Measurements from ENCODE around the gene THSD4. TPM values are rescaled to one million over a fixed set of nuclear protein-coding genes. Genes with fewer than 3 reads are reported as not detected.

THSD4 gene
- total and polyA plus RNA-seq, 3 experiments from 2014 or later = not detected

- POLR2A ChIA-PET = no interaction called here
- no peaks in the 10 kb centered on the region for H3K36me3 Mint-ChIP-seq
- H3K27me3 Mint-ChIP-seq = peaks cover 4 to 6% of the 10 kb centered on the region in 2 donors
- H3K4me1 ChIP-seq (ENCODE audit: insufficient read depth, low read length) = no peaks in the 10 kb centered on the region
- H3K27ac ChIP-seq (ENCODE audit: low read depth, low read length) = no peak overlapping the region
- H3K36me3 ChIP-seq (ENCODE audit: insufficient read depth, low read length) = no peaks in the 10 kb centered on the region
- no peaks in the 10 kb centered on the region for H3K9me3 ChIP-seq (ENCODE audit: low read length)
- no peaks in the 10 kb centered on the region for H3K4me1 Mint-ChIP-seq
- no peaks in the 10 kb centered on the region for H3K9me3 Mint-ChIP-seq
- no peaks in the 10 kb centered on the region for H3K27me3 ChIP-seq (ENCODE audit: insufficient read depth, low read length, poor library complexity, severe bottlenecking)
- H3K4me3 Mint-ChIP-seq = no peak overlapping the region
- CTCF ChIA-PET = no interaction called here
- no peak overlapping the region for H3K4me3 ChIP-seq (ENCODE audit: low read length)
- H3K27ac Mint-ChIP-seq = no peak overlapping the region
- DNase-seq = no peak
These were observed 315.5 kb downstream of the THSD4 start for GRCh38 chr15:71430782-71431181.

GRCh38 chr15:71431343-71432336 lies 316.4 kb downstream of the THSD4 start:
- no peak overlapping the region for H3K27ac ChIP-seq (ENCODE audit: low read depth, low read length)
- Mint-ChIP-seq H3K4me3 (no peak overlapping the region), H3K4me1 (no peaks in the 10 kb centered on the region), H3K9me3 (no peaks in the 10 kb centered on the region), H3K27ac (no peak overlapping the region), H3K36me3 (no peaks in the 10 kb centered on the region), H3K27me3 (peaks cover 3 to 4% of the 10 kb centered on the region in 2 donors)
- H3K9me3 ChIP-seq (ENCODE audit: low read length) = no peaks in the 10 kb centered on the region
- no peak for DNase-seq
- ChIA-PET CTCF (no interaction called here), POLR2A (no interaction called here)
- H3K36me3 ChIP-seq (ENCODE audit: insufficient read depth, low read length) = no peaks in the 10 kb centered on the region
- H3K4me1 ChIP-seq (ENCODE audit: insufficient read depth, low read length) = no peaks in the 10 kb centered on the region
- no peaks in the 10 kb centered on the region for H3K27me3 ChIP-seq (ENCODE audit: insufficient read depth, low read length, poor library complexity, severe bottlenecking)
- H3K4me3 ChIP-seq (ENCODE audit: low read length) = no peak overlapping the region

- Histone ChIP-seq H3K4me3 (ENCODE audit: low read length) (no peak overlapping the region), H3K4me1 (ENCODE audit: insufficient read depth, low read length) (no peaks in the 10 kb centered on the region), H3K36me3 (ENCODE audit: insufficient read depth, low read length) (no peaks in the 10 kb centered on the region), H3K9me3 (ENCODE audit: low read length) (no peaks in the 10 kb centered on the region), H3K27me3 (ENCODE audit: insufficient read depth, low read length, poor library complexity, severe bottlenecking) (no peaks in the 10 kb centered on the region), H3K27ac (ENCODE audit: low read depth, low read length) (no peak overlapping the region)
- peaks cover 1 to 3% of the 10 kb centered on the region in 2 donors for H3K27me3 Mint-ChIP-seq
- no peaks in the 10 kb centered on the region for H3K9me3 Mint-ChIP-seq
- H3K36me3 Mint-ChIP-seq = no peaks in the 10 kb centered on the region
- CTCF ChIA-PET = no interaction called here
- H3K4me1 Mint-ChIP-seq = no peaks in the 10 kb centered on the region
- POLR2A ChIA-PET = no interaction called here
- no peak overlapping the region for H3K4me3 Mint-ChIP-seq
- DNase-seq = no peak
- H3K27ac Mint-ChIP-seq = no peak overlapping the region
These were observed 318.1 kb downstream of the THSD4 start for GRCh38 chr15:71433402-71433801.

GRCh38 chr15:71434774-71435173 lies 319.5 kb downstream of the THSD4 start:
- Mint-ChIP-seq H3K4me3 (no peak overlapping the region), H3K4me1 (no peaks in the 10 kb centered on the region)

GRCh38 chr15:71435552-71435951 lies 320.3 kb downstream of the THSD4 start:
- DNase-seq = no peak
- ChIA-PET CTCF (no interaction called here), POLR2A (no interaction called here)
- no peak overlapping the region for H3K27ac ChIP-seq (ENCODE audit: low read depth, low read length)
- no peaks in the 10 kb centered on the region for H3K4me1 ChIP-seq (ENCODE audit: insufficient read depth, low read length)
- Mint-ChIP-seq H3K27me3 (peaks cover 1 to 6% of the 10 kb centered on the region in 2 donors), H3K27ac (no peak overlapping the region), H3K4me3 (no peak overlapping the region), H3K9me3 (peaks cover 0 to 2% (median 0%) of the 10 kb centered on the region in 5 donors), H3K4me1 (no peaks in the 10 kb centered on the region), H3K36me3 (no peaks in the 10 kb centered on the region)
- no peaks in the 10 kb centered on the region for H3K36me3 ChIP-seq (ENCODE audit: insufficient read depth, low read length)
- H3K9me3 ChIP-seq (ENCODE audit: low read length) = no peaks in the 10 kb centered on the region
- no peak overlapping the region for H3K4me3 ChIP-seq (ENCODE audit: low read length)
- no peaks in the 10 kb centered on the region for H3K27me3 ChIP-seq (ENCODE audit: insufficient read depth, low read length, poor library complexity, severe bottlenecking)

More at GRCh38 chr15:71434774-71435173, 319.5 kb downstream of the THSD4 start:
- no peak overlapping the region for H3K27ac Mint-ChIP-seq
- Histone ChIP-seq H3K27me3 (ENCODE audit: insufficient read depth, low read length, poor library complexity, severe bottlenecking) (no peaks in the 10 kb centered on the region), H3K4me1 (ENCODE audit: insufficient read depth, low read length) (no peaks in the 10 kb centered on the region), H3K27ac (ENCODE audit: low read depth, low read length) (no peak overlapping the region), H3K9me3 (ENCODE audit: low read length) (no peaks in the 10 kb centered on the region), H3K36me3 (ENCODE audit: insufficient read depth, low read length) (no peaks in the 10 kb centered on the region), H3K4me3 (ENCODE audit: low read length) (no peak overlapping the region)
- peaks cover 1 to 3% of the 10 kb centered on the region in 2 donors for H3K27me3 Mint-ChIP-seq
- ChIA-PET CTCF (no interaction called here), POLR2A (no interaction called here)
- H3K9me3 Mint-ChIP-seq = peaks cover 0 to 2% (median 0%) of the 10 kb centered on the region in 5 donors
- no peaks in the 10 kb centered on the region for H3K36me3 Mint-ChIP-seq
- DNase-seq = no peak

GRCh38 chr15:71436854-71437253 lies 321.6 kb downstream of the THSD4 start:
- Histone ChIP-seq H3K4me3 (ENCODE audit: low read length) (no peak overlapping the region), H3K9me3 (ENCODE audit: low read length) (no peaks in the 10 kb centered on the region), H3K4me1 (ENCODE audit: insufficient read depth, low read length) (no peaks in the 10 kb centered on the region), H3K27me3 (ENCODE audit: insufficient read depth, low read length, poor library complexity, severe bottlenecking) (no peaks in the 10 kb centered on the region), H3K36me3 (ENCODE audit: insufficient read depth, low read length) (no peaks in the 10 kb centered on the region), H3K27ac (ENCODE audit: low read depth, low read length) (no peak overlapping the region)
- H3K36me3 Mint-ChIP-seq = no peaks in the 10 kb centered on the region
- no peak overlapping the region for H3K27ac Mint-ChIP-seq
- peaks cover 0 to 2% (median 0%) of the 10 kb centered on the region in 5 donors for H3K9me3 Mint-ChIP-seq
- ChIA-PET CTCF (no interaction called here), POLR2A (no interaction called here)
- DNase-seq = no peak
- H3K4me3 Mint-ChIP-seq = no peak overlapping the region
- peaks cover 1 to 7% of the 10 kb centered on the region in 2 donors for H3K27me3 Mint-ChIP-seq
- H3K4me1 Mint-ChIP-seq = no peaks in the 10 kb centered on the region

- Histone ChIP-seq H3K27me3 (ENCODE audit: insufficient read depth, low read length, poor library complexity, severe bottlenecking) (no peaks in the 10 kb centered on the region), H3K4me3 (ENCODE audit: low read length) (no peak overlapping the region), H3K9me3 (ENCODE audit: low read length) (no peaks in the 10 kb centered on the region), H3K4me1 (ENCODE audit: insufficient read depth, low read length) (no peaks in the 10 kb centered on the region), H3K36me3 (ENCODE audit: insufficient read depth, low read length) (no peaks in the 10 kb centered on the region), H3K27ac (ENCODE audit: low read depth, low read length) (no peak overlapping the region)
- Mint-ChIP-seq H3K4me1 (no peaks in the 10 kb centered on the region), H3K36me3 (no peaks in the 10 kb centered on the region), H3K4me3 (no peak overlapping the region), H3K9me3 (peaks cover 0 to 2% (median 0%) of the 10 kb centered on the region in 5 donors), H3K27me3 (peaks cover 1 to 7% of the 10 kb centered on the region in 2 donors), H3K27ac (no peak overlapping the region)
- ChIA-PET POLR2A (no interaction called here), CTCF (no interaction called here)
- DNase-seq = no peak
These were observed 322.1 kb downstream of the THSD4 start for GRCh38 chr15:71437404-71437803.

- no peaks in the 10 kb centered on the region for H3K36me3 Mint-ChIP-seq
- no peaks in the 10 kb centered on the region for H3K9me3 ChIP-seq (ENCODE audit: low read length)
- H3K27me3 Mint-ChIP-seq = peaks cover 1 to 10% of the 10 kb centered on the region in 2 donors
- no peaks in the 10 kb centered on the region for H3K4me1 ChIP-seq (ENCODE audit: insufficient read depth, low read length)
- DNase-seq = no peak
- peaks cover 0 to 2% (median 0%) of the 10 kb centered on the region in 5 donors for H3K9me3 Mint-ChIP-seq
- H3K36me3 ChIP-seq (ENCODE audit: insufficient read depth, low read length) = no peaks in the 10 kb centered on the region
- H3K27me3 ChIP-seq (ENCODE audit: insufficient read depth, low read length, poor library complexity, severe bottlenecking) = no peaks in the 10 kb centered on the region
- POLR2A ChIA-PET = no interaction called here
- CTCF ChIA-PET = no interaction called here
- no peak overlapping the region for H3K27ac ChIP-seq (ENCODE audit: low read depth, low read length)
- H3K27ac Mint-ChIP-seq = no peak overlapping the region
- H3K4me3 ChIP-seq (ENCODE audit: low read length) = no peak overlapping the region
- no peak overlapping the region for H3K4me3 Mint-ChIP-seq
- no peaks in the 10 kb centered on the region for H3K4me1 Mint-ChIP-seq
These were observed 322.6 kb downstream of the THSD4 start for GRCh38 chr15:71437919-71438318.

All from CD8-positive, alpha-beta memory T cell (primary cell).